Astrocyte (in vitro differentiated cells and primary cell): ENCODE data around the gene DUSP23.

Experiments
- CTCF ChIP-seq: IDR thresholded peaks from 2 replicates; pipeline ENCODE4 v1.5.1; 2011; ENCODE audit warnings: low read depth, mild to moderate bottlenecking, inconsistent platforms, low read length, moderate library complexity; ENCODE audit not compliant: insufficient read depth
- EZH2 ChIP-seq: IDR thresholded peaks from 2 replicates; pipeline ENCODE4 v1.6.1; 2012; ENCODE audit warnings: mild to moderate bottlenecking, low read length, inconsistent platforms; ENCODE audit not compliant: insufficient read depth

GRCh38 chr1:159749630-159750029, 31.1 kb upstream of the DUSP23 start:
- no peak for TF ChIP-seq CTCF
- no peak for TF ChIP-seq EZH2
